Endothelial cell (in vitro differentiated cells): ENCODE data around the gene CAMTA1. TPM values are rescaled to one million over a fixed set of nuclear protein-coding genes. Genes with fewer than 3 reads are reported as not detected.

ENCODE experiments used
- DNase-seq: peaks from one replicate; pipeline ENCODE4 v3.0.0; 2021; ENCODE audit warnings: low spot score
- H3K27ac Mint-ChIP-seq: one replicate; pipeline ENCODE4 v1.8.0; 2021; ENCODE audit warnings: mixed read lengths, inconsistent platforms; ENCODE audit not compliant: unreplicated experiment
- H3K27me3 Mint-ChIP-seq: one replicate; pipeline ENCODE4 v1.8.0; 2021; ENCODE audit warnings: mild to moderate bottlenecking, moderate library complexity, mixed read lengths, inconsistent platforms; ENCODE audit not compliant: unreplicated experiment
- H3K36me3 Mint-ChIP-seq: one replicate; pipeline ENCODE4 v1.8.0; 2021; ENCODE audit warnings: mild to moderate bottlenecking, low read depth, mixed read lengths, inconsistent platforms; ENCODE audit not compliant: unreplicated experiment
- H3K4me1 Mint-ChIP-seq: one replicate; pipeline ENCODE4 v1.8.0; 2021; ENCODE audit warnings: mild to moderate bottlenecking, mixed read lengths, inconsistent platforms; ENCODE audit not compliant: unreplicated experiment
- H3K4me3 Mint-ChIP-seq: one replicate; pipeline ENCODE4 v1.8.0; 2021; ENCODE audit warnings: mild to moderate bottlenecking, mixed read lengths, inconsistent platforms; ENCODE audit not compliant: unreplicated experiment
- H3K9me3 Mint-ChIP-seq: one replicate; pipeline ENCODE4 v1.8.0; 2021; ENCODE audit warnings: mixed read lengths, inconsistent platforms; ENCODE audit not compliant: unreplicated experiment
- total RNA-seq: library from RNA; stranded (reverse); fragmentation: NEBNext Ultra II Directional; extraction: Animal tissue kit (Norgen Biotek cat#: 25700); gene quantifications from one replicate; pipeline ENCODE4 v1.2.1, GENCODE V29; 2021; ENCODE audit not compliant: unreplicated experiment
- TF ChIP-seq, protein P1 (sequence below): fragments of 200-600 bp; sonication (generic); IDR thresholded peaks from one replicate; pipeline ENCODE4 v1.5.0; 2021; ENCODE audit warnings: antibody characterized with exemption; ENCODE audit not compliant: unreplicated experiment

The CAMTA1 gene
- total RNA-seq, 1 donor from 2014 or later: 87.3 TPM

GRCh38 chr1:7574121-7575040 is 789.1 kb downstream of the CAMTA1 start:
- Mint-ChIP-seq H3K4me3 (no peak overlapping the region), H3K36me3 (peaks cover 4% of the 10 kb centered on the region), H3K27me3 (no peaks in the 10 kb centered on the region), H3K9me3 (no peaks in the 10 kb centered on the region), H3K27ac (no peak overlapping the region), H3K4me1 (peaks cover 6% of the 10 kb centered on the region)
- no peak for DNase-seq
- TF ChIP-seq, protein P1, sequence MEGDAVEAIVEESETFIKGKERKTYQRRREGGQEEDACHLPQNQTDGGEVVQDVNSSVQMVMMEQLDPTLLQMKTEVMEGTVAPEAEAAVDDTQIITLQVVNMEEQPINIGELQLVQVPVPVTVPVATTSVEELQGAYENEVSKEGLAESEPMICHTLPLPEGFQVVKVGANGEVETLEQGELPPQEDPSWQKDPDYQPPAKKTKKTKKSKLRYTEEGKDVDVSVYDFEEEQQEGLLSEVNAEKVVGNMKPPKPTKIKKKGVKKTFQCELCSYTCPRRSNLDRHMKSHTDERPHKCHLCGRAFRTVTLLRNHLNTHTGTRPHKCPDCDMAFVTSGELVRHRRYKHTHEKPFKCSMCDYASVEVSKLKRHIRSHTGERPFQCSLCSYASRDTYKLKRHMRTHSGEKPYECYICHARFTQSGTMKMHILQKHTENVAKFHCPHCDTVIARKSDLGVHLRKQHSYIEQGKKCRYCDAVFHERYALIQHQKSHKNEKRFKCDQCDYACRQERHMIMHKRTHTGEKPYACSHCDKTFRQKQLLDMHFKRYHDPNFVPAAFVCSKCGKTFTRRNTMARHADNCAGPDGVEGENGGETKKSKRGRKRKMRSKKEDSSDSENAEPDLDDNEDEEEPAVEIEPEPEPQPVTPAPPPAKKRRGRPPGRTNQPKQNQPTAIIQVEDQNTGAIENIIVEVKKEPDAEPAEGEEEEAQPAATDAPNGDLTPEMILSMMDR: no peak

DNA sequence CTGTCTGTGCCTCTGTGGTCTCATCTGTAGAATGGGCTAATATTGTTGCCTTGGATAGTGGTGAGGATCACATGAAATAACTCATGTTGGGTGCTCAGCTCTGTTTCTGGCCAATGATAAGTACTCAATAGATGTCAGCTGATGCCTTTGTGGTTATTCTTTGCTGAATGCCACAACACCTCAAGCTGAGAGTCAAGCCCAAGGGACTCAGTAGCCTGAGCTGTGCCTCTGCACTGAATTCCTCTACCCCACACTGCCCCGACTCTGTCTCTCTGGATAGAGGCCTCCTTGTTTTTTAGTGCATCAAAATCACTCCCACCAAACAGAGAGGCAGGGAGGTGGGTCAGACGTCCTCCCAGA is 789.8 kb downstream of the CAMTA1 start:
- H3K4me3 Mint-ChIP-seq: no peak overlapping the region
- H3K9me3 Mint-ChIP-seq: no peaks in the 10 kb centered on the region
- H3K27ac Mint-ChIP-seq: no peak overlapping the region
- peaks cover 6% of the 10 kb centered on the region for H3K4me1 Mint-ChIP-seq
- DNase-seq: no peak
- no peaks in the 10 kb centered on the region for H3K27me3 Mint-ChIP-seq
- TF ChIP-seq, protein P1: no peak
- H3K36me3 Mint-ChIP-seq: peaks cover 4% of the 10 kb centered on the region

DNA sequence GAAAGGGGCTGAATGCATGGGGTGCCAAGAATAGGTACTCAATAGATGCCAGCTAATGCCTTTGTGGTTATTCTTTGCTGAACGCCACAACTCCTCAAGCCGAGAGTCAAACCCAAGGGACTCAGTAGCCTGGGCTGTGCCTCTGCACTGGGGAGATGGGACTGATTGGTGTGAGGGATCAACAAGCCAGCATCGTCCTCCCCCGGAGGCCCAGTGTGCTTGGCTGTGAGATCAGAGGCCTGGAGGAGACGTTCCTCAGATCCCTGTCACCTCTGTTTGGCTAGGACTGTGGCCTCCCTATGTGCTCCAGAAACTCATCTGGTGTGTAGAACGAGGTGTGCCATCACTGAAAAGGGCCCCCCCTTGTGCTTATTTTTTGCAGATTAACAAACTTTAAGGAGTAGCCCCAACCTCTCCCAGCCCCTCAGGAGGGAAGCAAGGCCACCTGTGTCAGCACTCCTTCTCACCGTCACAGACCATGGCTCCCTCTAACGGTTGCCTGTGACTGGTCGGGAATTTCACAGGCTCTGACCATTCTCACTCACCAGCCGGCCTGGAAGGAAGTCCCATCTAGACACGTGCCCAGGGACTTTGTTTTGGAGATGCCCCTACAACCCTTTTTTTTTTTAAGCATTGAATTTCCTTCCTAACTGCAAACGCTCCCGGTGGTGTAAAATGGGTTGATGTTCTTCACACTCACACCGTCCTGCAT is 791.8 kb downstream of the CAMTA1 start:
- H3K27ac Mint-ChIP-seq: no peak overlapping the region
- no peaks in the 10 kb centered on the region for H3K27me3 Mint-ChIP-seq
- H3K4me3 Mint-ChIP-seq: no peak overlapping the region
- peaks cover 6% of the 10 kb centered on the region for H3K4me1 Mint-ChIP-seq
- no peak for DNase-seq
- H3K9me3 Mint-ChIP-seq: no peaks in the 10 kb centered on the region
- peaks cover 4% of the 10 kb centered on the region for H3K36me3 Mint-ChIP-seq
- TF ChIP-seq, protein P1: no peak

DNA sequence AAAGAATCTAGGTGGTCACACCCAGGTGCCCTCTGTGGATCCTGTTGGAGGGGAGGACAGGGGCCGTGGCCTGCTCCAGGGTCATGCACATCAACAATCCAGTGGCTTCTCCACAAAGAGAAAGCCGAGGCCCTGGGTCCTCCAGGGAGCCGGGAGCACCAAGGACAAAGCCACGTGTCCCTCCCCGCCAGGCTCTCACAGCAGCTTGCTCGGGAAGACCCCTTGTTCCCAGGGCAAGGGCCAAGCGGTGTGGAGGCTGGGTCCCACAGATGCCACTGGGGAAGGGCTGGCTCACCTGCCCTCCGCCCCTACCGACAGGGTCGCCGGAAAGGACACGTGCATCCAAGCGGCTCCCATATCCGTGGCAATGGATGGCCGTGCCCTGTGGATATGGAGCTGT is 793.0 kb downstream of the CAMTA1 start:
- Mint-ChIP-seq H3K9me3 (no peaks in the 10 kb centered on the region), H3K36me3 (peaks cover 4% of the 10 kb centered on the region), H3K4me1 (peaks cover 4% of the 10 kb centered on the region), H3K27me3 (no peaks in the 10 kb centered on the region), H3K27ac (no peak overlapping the region), H3K4me3 (no peak overlapping the region)
- TF ChIP-seq, protein P1: no peak
- no peak for DNase-seq

GRCh38 chr1:7579016-7579415 is 793.8 kb downstream of the CAMTA1 start:
- H3K27ac Mint-ChIP-seq: no peak overlapping the region
- H3K4me1 Mint-ChIP-seq: peaks cover 4% of the 10 kb centered on the region
- no peak for DNase-seq
- no peak overlapping the region for H3K4me3 Mint-ChIP-seq
- H3K9me3 Mint-ChIP-seq: no peaks in the 10 kb centered on the region
- TF ChIP-seq, protein P1: no peak
- H3K27me3 Mint-ChIP-seq: no peaks in the 10 kb centered on the region
- peaks cover 4% of the 10 kb centered on the region for H3K36me3 Mint-ChIP-seq
